ENCODE results near the gene ATP6V1D. TPM values are rescaled to one million over a fixed set of nuclear protein-coding genes. Genes with fewer than 3 reads are reported as not detected.

ATP6V1D gene
- total and polyA plus RNA-seq, 9 of the 15 experiments (the other 6 are each of a cell fraction or from before 2014, with no cell fraction given): 35.5 to 91.0 (median 50.0) TPM

GRCh38 chr14:67389811-67390534, 30.4 kb upstream of the ATP6V1D start:
- Histone ChIP-seq H3K4me3 (no peak overlapping the region), H3K79me2 (ENCODE audit: control insufficient read depth, insufficient read depth, low read length) (no peaks in the 10 kb centered on the region), H3K27me3 (ENCODE audit: control insufficient read depth in 2 of 2, insufficient read depth in 2 of 2, low read length in 2 of 2) (no peaks in the 10 kb centered on the region), H3K9me1 (ENCODE audit: control insufficient read depth, insufficient read depth, low read length) (no peaks in the 10 kb centered on the region), H3K4me1 (replicated peaks in 1 of 2; ENCODE audit: control insufficient read depth in 2 of 2, insufficient read depth in 2 of 2, low read length in 2 of 2) (peaks cover 18 to 23% of the 10 kb centered on the region in 2 experiments; a peak in 4 of 5 replicates), H2AFZ (ENCODE audit: low read depth, low read length) (no peak overlapping the region), H3K9me3 (replicated peaks; ENCODE audit: control insufficient read depth, insufficient read depth, low read depth, low read length) (no peaks in the 10 kb centered on the region), H4K20me1 (replicated peaks; ENCODE audit: control insufficient read depth, insufficient read depth, low read length) (no peaks in the 10 kb centered on the region), H3K9ac (ENCODE audit: insufficient read depth in 1 of 2, low read depth in 2 of 2, low read length in 2 of 2) (peak overlapping the region in 1 of 2 experiments; percentile 33; a peak in 1 of 4 replicates), H3K27ac (ENCODE audit: extremely low read depth, low read depth, low read length) (no peak overlapping the region), H3K36me3 (ENCODE audit: control insufficient read depth, insufficient read depth, low read length) (peaks cover 22% of the 10 kb centered on the region; the same call in 1 of the 3 replicates), H3K4me2 (ENCODE audit: insufficient read depth, low read length) (no peak overlapping the region)
- ChIA-PET POLR2A (no interaction called here), CTCF (ENCODE audit: low intra/inter-chr PET ratio) (no interaction called here)
- ATAC-seq (no peak), FAIRE-seq (no peak), DNase-seq (ENCODE audit: extremely low read depth in 1 of 4, low spot score in 3 of 4) (no peak)
- no TSS peak for BruUV-seq (replicated peaks)
- 100% methylated on average over 1 of the region's 1 CpG for WGBS (ENCODE audit: insufficient coverage, low coverage, missing lambda C conversion rate)
- TF ChIP-seq MAFG (tag; conservative IDR thresholded peaks at IDR 0.05): no peak
- no peak for TF ChIP-seq GABPB1 (CRISPR knock-in tag; IDR thresholded peaks at IDR 0.05)
- peak in 2 of 3 experiments; percentile 14 to 41; a peak in 2 of 6 replicates for TF ChIP-seq CTCF (IDR thresholded peaks at IDR 0.05 in 2 of 3, conservative IDR thresholded peaks at IDR 0.05 in 1 of 3; ENCODE audit: insufficient read depth in 2 of 3, low read depth in 1 of 3, low read length in 3 of 3)
- no peak for TF ChIP-seq NONO (IDR thresholded peaks at IDR 0.05; ENCODE audit: low read depth in 2 of 2, low read length in 1 of 2)
- TF ChIP-seq RAD21 (CRISPR knock-in tag; conservative IDR thresholded peaks at IDR 0.05 in 1 of 2, IDR thresholded peaks at IDR 0.05 in 1 of 2): peak; percentile 5 to 46; a peak in 2 of 4 replicates
- intact Hi-C loops (cut with micrococcal nuclease) (no loop called here), in situ Hi-C loops (cut with MboI) (no loop called here)

All from K562 (cell line).